DOHH2 (cell line): Measurements from ENCODE around the gene CES2.
"Not testable (repeated sequence)": the region's sequence is repeated elsewhere in the genome, so short reads cannot be mapped to it uniquely, and the experiment has no call there.

Experiments
- H3F3A ChIP-seq: fragments of 200-600 bp; sonication (generic), shearing (Covaris generic); 2 replicates; pipeline ENCODE4 v1.6.0; 2016; ENCODE audit warnings: antibody characterized with exemption, mild to moderate bottlenecking; ENCODE audit not compliant: control insufficient read depth, insufficient read depth
- H3K27ac ChIP-seq: fragments of 200-600 bp; sonication (generic); 2 replicates; pipeline ENCODE4 v1.5.1; 2014; ENCODE audit warnings: low read depth, mild to moderate bottlenecking, low read length, moderate library complexity
- H3K27me3 ChIP-seq: fragments of 200-600 bp; sonication (generic); 2 replicates; pipeline ENCODE4 v1.6.1; 2014; ENCODE audit warnings: mild to moderate bottlenecking, low read length, mixed read lengths; ENCODE audit not compliant: control insufficient read depth
- H3K36me3 ChIP-seq: fragments of 200-600 bp; sonication (generic); 2 replicates; pipeline ENCODE4 v1.6.1; 2014; ENCODE audit warnings: mild to moderate bottlenecking, low read length, moderate library complexity, mixed read lengths; ENCODE audit not compliant: control insufficient read depth
- H3K4me1 ChIP-seq: fragments of 200-600 bp; sonication (generic); 2 replicates; pipeline ENCODE4 v1.6.1; 2014; ENCODE audit warnings: mild to moderate bottlenecking, low read length, mixed read lengths; ENCODE audit not compliant: control insufficient read depth
- H3K4me2 ChIP-seq: fragments of 200-600 bp; sonication (generic); 2 replicates; pipeline ENCODE4 v1.6.0; 2014; ENCODE audit warnings: mild to moderate bottlenecking, low read length, moderate library complexity
- H3K4me3 ChIP-seq: fragments of 200-600 bp; sonication (generic); 2 replicates; pipeline ENCODE4 v1.5.1; 2014; ENCODE audit warnings: mild to moderate bottlenecking, low read length, mixed read lengths
- H3K79me2 ChIP-seq: fragments of 200-600 bp; sonication (generic); 2 replicates; pipeline ENCODE4 v1.6.1; 2014; ENCODE audit warnings: mild to moderate bottlenecking, low read length, mixed read lengths; ENCODE audit not compliant: control insufficient read depth
- H3K9me2 ChIP-seq: fragments of 200-600 bp; sonication (generic); replicated peaks from 2 replicates; pipeline ENCODE4 v1.6.1; 2014; ENCODE audit warnings: mild to moderate bottlenecking, low read length, mixed read lengths; ENCODE audit not compliant: control insufficient read depth
- H3K9me3 ChIP-seq: fragments of 200-600 bp; sonication (generic); 2 replicates; pipeline ENCODE4 v1.6.1; 2014; ENCODE audit warnings: antibody characterized with exemption, low read length, mixed read lengths; ENCODE audit not compliant: control insufficient read depth, insufficient read depth
- H4K20me1 ChIP-seq: fragments of 200-600 bp; sonication (generic); 2 replicates; pipeline ENCODE4 v1.6.0; 2014; ENCODE audit warnings: low read depth, mild to moderate bottlenecking, antibody characterized with exemption, low read length, moderate library complexity; ENCODE audit not compliant: control insufficient read depth, insufficient read depth
- CTCF ChIP-seq: fragments of 200-600 bp; sonication (generic); IDR thresholded peaks from one replicate; pipeline ENCODE4 v1.5.1; 2014; ENCODE audit warnings: antibody characterized with exemption, mild to moderate bottlenecking, low read depth, low read length; ENCODE audit not compliant: poor library complexity, severe bottlenecking
- EZH2phosphoT487 ChIP-seq: fragments of 200-600 bp; sonication (generic); IDR thresholded peaks from 2 replicates; pipeline ENCODE4 v1.6.1; 2017; ENCODE audit warnings: borderline replicate concordance, mild to moderate bottlenecking, antibody characterized with exemption, low read length, moderate library complexity, mixed read lengths

CES2 gene

GRCh38 chr16:66952430-66953110 lies 17.3 kb downstream of the CES2 start:
- peaks cover 12% of the 10 kb centered on the region for H3K4me1 ChIP-seq
- H3K27ac ChIP-seq: no peak overlapping the region

GRCh38 chr16:66953462-66954096 lies 18.3 kb downstream of the CES2 start:
- Histone ChIP-seq H3K4me1 (peaks cover 2% of the 10 kb centered on the region), H3K9me3 (no peaks in the 10 kb centered on the region), H3K27me3 (peaks cover 38% of the 10 kb centered on the region), H3K79me2 (no peaks in the 10 kb centered on the region), H3K36me3 (no peaks in the 10 kb centered on the region), H4K20me1 (no peaks in the 10 kb centered on the region), H3F3A (no peaks in the 10 kb centered on the region), H3K9me2 (no peaks in the 10 kb centered on the region), H3K4me2 (no peak overlapping the region), H3K4me3 (no peak overlapping the region), H3K27ac (no peak overlapping the region)
- TF ChIP-seq CTCF: no peak
- TF ChIP-seq EZH2phosphoT487: no peak

More at GRCh38 chr16:66952430-66953110, 17.3 kb downstream of the CES2 start:
- no peak overlapping the region for H3K4me3 ChIP-seq
- no peaks in the 10 kb centered on the region for H3K79me2 ChIP-seq
- H3K9me2 ChIP-seq: no peaks in the 10 kb centered on the region
- H3K9me3 ChIP-seq: no peaks in the 10 kb centered on the region
- no peaks in the 10 kb centered on the region for H3K36me3 ChIP-seq
- no peaks in the 10 kb centered on the region for H4K20me1 ChIP-seq
- H3K4me2 ChIP-seq: no peak overlapping the region
- H3K27me3 ChIP-seq: peaks cover 45% of the 10 kb centered on the region
- H3F3A ChIP-seq: no peaks in the 10 kb centered on the region
- TF ChIP-seq EZH2phosphoT487: no peak
- no peak for TF ChIP-seq CTCF

- Histone ChIP-seq H3K27me3 (peaks cover 32% of the 10 kb centered on the region), H3K27ac (no peak overlapping the region), H3K4me3 (no peak overlapping the region), H3K9me3 (no peaks in the 10 kb centered on the region), H3K4me1 (no peaks in the 10 kb centered on the region), H3F3A (no peaks in the 10 kb centered on the region), H3K36me3 (no peaks in the 10 kb centered on the region), H3K9me2 (no peaks in the 10 kb centered on the region), H3K79me2 (no peaks in the 10 kb centered on the region), H4K20me1 (no peaks in the 10 kb centered on the region), H3K4me2 (no peak overlapping the region)
- TF ChIP-seq CTCF (peak; percentile 83), EZH2phosphoT487 (no peak)
These were observed 18.9 kb downstream of the CES2 start for GRCh38 chr16:66954097-66954659.

- not testable (repeated sequence) for H3K27ac ChIP-seq, H3F3A ChIP-seq, H3K4me1 ChIP-seq, H3K4me3 ChIP-seq, H3K9me3 ChIP-seq, H3K79me2 ChIP-seq, H3K36me3 ChIP-seq, H4K20me1 ChIP-seq, H3K9me2 ChIP-seq, H3K4me2 ChIP-seq
- peaks cover 21% of the 10 kb centered on the region for H3K27me3 ChIP-seq
These were observed 20.2 kb downstream of the CES2 start for GRCh38 chr16:66955363-66956153.

GRCh38 chr16:66956154-66956457 lies 20.8 kb downstream of the CES2 start:
- not testable (repeated sequence) for H3K27ac ChIP-seq, H3K4me2 ChIP-seq, H3K9me3 ChIP-seq, H3K79me2 ChIP-seq, H3F3A ChIP-seq, H3K9me2 ChIP-seq, H4K20me1 ChIP-seq, H3K4me3 ChIP-seq, H3K4me1 ChIP-seq, H3K36me3 ChIP-seq
- peaks cover 17% of the 10 kb centered on the region for H3K27me3 ChIP-seq
